Measurements from ENCODE around the gene FCN2.

FCN2 gene

GRCh38 chr9:134908524-134909309 lies 28.1 kb downstream of the FCN2 start:
- DNase-seq (ENCODE audit: low read depth) = no peak
- no peak overlapping the region for H3K4me3 ChIP-seq (replicated peaks; ENCODE audit: low read depth, low read length)
- no peak for TF ChIP-seq CTCF (IDR thresholded peaks at IDR 0.05; ENCODE audit: low read length, missing control alignments)

- TF ChIP-seq CTCF (IDR thresholded peaks at IDR 0.05; ENCODE audit: low read length, missing control alignments) = no peak
- no peak for DNase-seq (ENCODE audit: low read depth)
- H3K4me3 ChIP-seq (replicated peaks; ENCODE audit: low read depth, low read length) = no peak overlapping the region
Observed at GRCh38 chr9:134909511-134910481, 29.2 kb downstream of the FCN2 start.

- no peak for DNase-seq (ENCODE audit: low read depth)
- TF ChIP-seq CTCF (IDR thresholded peaks at IDR 0.05; ENCODE audit: low read length, missing control alignments) = no peak
- H3K4me3 ChIP-seq (replicated peaks; ENCODE audit: low read depth, low read length) = no peak overlapping the region
Observed at GRCh38 chr9:134912126-134912840, 31.7 kb downstream of the FCN2 start.

- no peak for DNase-seq (ENCODE audit: low read depth)
- TF ChIP-seq CTCF (IDR thresholded peaks at IDR 0.05; ENCODE audit: low read length, missing control alignments) = no peak
- no peak overlapping the region for H3K4me3 ChIP-seq (replicated peaks; ENCODE audit: low read depth, low read length)
Observed at GRCh38 chr9:134913041-134913712, 32.6 kb downstream of the FCN2 start.

GRCh38 chr9:134913713-134914500 lies 33.3 kb downstream of the FCN2 start:
- H3K4me3 ChIP-seq (replicated peaks; ENCODE audit: low read depth, low read length) = no peak overlapping the region
- no peak for DNase-seq (ENCODE audit: low read depth)
- no peak for TF ChIP-seq CTCF (IDR thresholded peaks at IDR 0.05; ENCODE audit: low read length, missing control alignments)

- no peak overlapping the region for H3K4me3 ChIP-seq (replicated peaks; ENCODE audit: low read depth, low read length)
- no peak for DNase-seq (ENCODE audit: low read depth)
- no peak for TF ChIP-seq CTCF (IDR thresholded peaks at IDR 0.05; ENCODE audit: low read length, missing control alignments)
Observed at GRCh38 chr9:134914501-134914834, 33.9 kb downstream of the FCN2 start.
